ENCODE results near the gene ACE.
A peak's percentile ranks its signal among the peaks of the same experiment; 100 is the strongest.

ACE gene

GRCh38 chr17:63438092-63439051 is 38.5 kb upstream of the ACE start:
- no peak for TF ChIP-seq JUND (IDR thresholded peaks at IDR 0.05; ENCODE audit: low read depth)
- no peak for DNase-seq (ENCODE audit: low read depth in 1 of 2, low spot score in 1 of 2)
- in situ Hi-C loops (cut with HindIII; ENCODE audit: low pct_unique_long_range_greater_than_20kb, low sequenced_read_pairs) = no loop called here

- TF ChIP-seq JUND (IDR thresholded peaks at IDR 0.05; ENCODE audit: low read depth) = no peak
- DNase-seq (ENCODE audit: low read depth in 1 of 2, low spot score in 1 of 2) = no peak
- in situ Hi-C loops (cut with HindIII; ENCODE audit: low pct_unique_long_range_greater_than_20kb, low sequenced_read_pairs) = no loop called here
Observed at GRCh38 chr17:63439687-63440086, 37.2 kb upstream of the ACE start.

DNA sequence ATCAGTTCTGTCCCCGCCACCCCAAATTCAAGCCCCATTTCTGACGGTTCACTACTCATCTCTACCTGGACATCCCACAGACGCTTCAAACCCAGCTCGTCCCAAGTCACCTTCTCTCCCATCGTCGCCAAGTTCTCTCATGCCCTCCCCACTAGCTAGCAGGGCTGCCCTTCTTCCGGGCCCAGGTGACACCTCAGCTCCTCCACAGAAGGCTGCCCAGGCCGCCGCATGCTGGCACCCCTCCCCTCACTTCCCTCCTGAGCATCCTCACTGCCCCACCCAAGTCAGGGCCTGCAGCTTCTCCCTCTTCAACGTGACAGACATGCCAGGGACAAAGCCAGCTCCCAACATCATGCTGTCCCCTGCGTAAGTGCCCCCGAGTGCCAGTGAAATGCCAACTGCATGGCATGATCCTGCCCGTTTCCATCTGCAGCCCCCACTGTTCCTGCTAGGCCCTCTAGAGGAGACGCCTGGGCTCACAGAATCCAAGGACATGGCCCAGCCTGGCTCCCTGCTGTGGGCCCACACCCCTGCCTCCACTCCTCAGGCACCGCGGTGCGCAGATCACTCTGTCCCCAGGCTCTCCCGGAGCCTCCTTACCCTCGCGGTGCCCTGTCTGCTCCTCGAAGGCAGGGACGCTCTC is 36.6 kb upstream of the ACE start:
- TF ChIP-seq JUND (IDR thresholded peaks at IDR 0.05; ENCODE audit: low read depth) = no peak
- DNase-seq (ENCODE audit: low read depth in 1 of 2, low spot score in 1 of 2) = no peak
- in situ Hi-C loops (cut with HindIII; ENCODE audit: low pct_unique_long_range_greater_than_20kb, low sequenced_read_pairs) = no loop called here

DNA sequence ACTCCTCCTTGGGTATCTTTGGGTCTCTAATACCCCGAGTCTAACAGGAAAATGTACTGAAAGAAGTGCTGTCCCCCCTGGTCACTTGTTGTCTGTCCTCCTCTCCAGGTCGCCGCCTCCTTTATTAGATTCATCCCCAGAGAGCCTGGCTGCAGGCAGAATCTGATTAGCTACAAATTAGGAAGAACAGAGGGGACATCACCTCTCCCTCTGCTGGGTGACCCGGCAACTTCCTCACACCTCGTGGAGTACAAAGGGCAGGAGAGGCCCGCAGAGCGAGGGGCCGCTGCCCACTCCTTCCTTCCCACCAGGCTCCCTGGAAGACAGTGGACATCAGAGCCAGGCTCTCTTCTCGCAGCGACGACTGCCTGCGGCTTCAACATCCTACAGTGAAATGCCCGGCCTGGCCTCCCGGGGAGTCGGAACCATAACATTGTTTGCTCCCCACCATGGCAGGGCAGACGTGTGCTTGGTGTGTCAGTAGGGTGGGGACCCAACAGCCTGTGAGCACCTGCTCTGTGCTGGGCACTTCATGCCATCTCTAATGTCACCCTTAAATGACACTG is 36.0 kb upstream of the ACE start:
- no peak for DNase-seq (ENCODE audit: low read depth in 1 of 2, low spot score in 1 of 2)
- in situ Hi-C loops (cut with HindIII; ENCODE audit: low pct_unique_long_range_greater_than_20kb, low sequenced_read_pairs) = no loop called here
- TF ChIP-seq JUND (IDR thresholded peaks at IDR 0.05; ENCODE audit: low read depth) = no peak

- no peak for DNase-seq (ENCODE audit: low read depth in 1 of 2, low spot score in 1 of 2)
- TF ChIP-seq JUND (IDR thresholded peaks at IDR 0.05; ENCODE audit: low read depth) = no peak
- in situ Hi-C loops (cut with HindIII; ENCODE audit: low pct_unique_long_range_greater_than_20kb, low sequenced_read_pairs) = no loop called here
Observed at GRCh38 chr17:63441654-63442053, 35.2 kb upstream of the ACE start.

DNA sequence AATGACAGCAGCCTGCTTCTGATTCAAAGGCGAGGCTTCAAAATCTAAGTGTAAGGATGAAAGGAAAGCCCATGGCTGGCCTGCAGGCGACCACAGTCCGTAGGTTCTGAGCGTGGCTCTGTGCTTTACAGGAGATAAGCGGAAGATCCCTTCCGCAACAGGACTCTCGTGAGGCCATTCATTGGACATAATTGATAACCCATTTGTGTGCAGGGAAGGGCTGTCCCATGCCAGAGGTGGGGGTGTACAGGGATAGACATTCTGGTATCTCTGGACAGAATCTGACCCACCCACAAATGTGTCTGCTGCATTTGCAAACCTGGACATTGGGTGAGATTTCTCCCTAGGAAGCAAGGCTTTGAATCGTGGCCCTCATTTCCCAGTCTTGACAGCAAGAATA is 34.8 kb upstream of the ACE start:
- in situ Hi-C loops (cut with HindIII; ENCODE audit: low pct_unique_long_range_greater_than_20kb, low sequenced_read_pairs) = no loop called here
- no peak for TF ChIP-seq JUND (IDR thresholded peaks at IDR 0.05; ENCODE audit: low read depth)
- no peak for DNase-seq (ENCODE audit: low read depth in 1 of 2, low spot score in 1 of 2)

DNA sequence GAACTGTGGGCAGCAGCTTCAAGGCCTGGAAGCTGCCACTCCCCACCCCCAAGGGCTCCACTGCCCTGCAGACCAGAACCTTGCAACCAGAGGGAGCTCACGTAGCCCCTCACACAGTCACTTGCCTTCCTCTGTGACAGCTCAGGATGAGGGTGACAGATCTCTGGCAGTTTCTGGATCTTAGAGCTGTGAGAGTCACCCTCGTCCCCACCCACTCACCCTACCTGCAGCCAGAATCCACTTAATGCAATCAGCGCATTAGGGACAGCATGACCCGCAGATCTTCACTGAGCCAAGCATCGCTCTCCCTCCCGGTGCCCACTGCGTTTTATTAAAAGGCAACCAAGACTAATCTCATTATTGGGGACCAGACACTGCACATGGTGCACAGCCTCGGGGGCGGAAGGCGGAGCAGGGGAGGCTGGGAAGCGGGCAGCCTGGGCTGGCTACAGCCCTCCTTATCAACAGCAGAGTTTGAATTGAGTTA is 34.3 kb upstream of the ACE start:
- in situ Hi-C loops (cut with HindIII; ENCODE audit: low pct_unique_long_range_greater_than_20kb, low sequenced_read_pairs) = no loop called here
- no peak for TF ChIP-seq JUND (IDR thresholded peaks at IDR 0.05; ENCODE audit: low read depth)
- peak in 1 of 2 experiments; percentile 37 for DNase-seq (ENCODE audit: low read depth in 1 of 2, low spot score in 1 of 2)

- in situ Hi-C loops (cut with HindIII; ENCODE audit: low pct_unique_long_range_greater_than_20kb, low sequenced_read_pairs) = no loop called here
- DNase-seq (ENCODE audit: low read depth in 1 of 2, low spot score in 1 of 2) = no peak
- TF ChIP-seq JUND (IDR thresholded peaks at IDR 0.05; ENCODE audit: low read depth) = no peak
Observed at GRCh38 chr17:63443053-63443452, 33.8 kb upstream of the ACE start.

DNA sequence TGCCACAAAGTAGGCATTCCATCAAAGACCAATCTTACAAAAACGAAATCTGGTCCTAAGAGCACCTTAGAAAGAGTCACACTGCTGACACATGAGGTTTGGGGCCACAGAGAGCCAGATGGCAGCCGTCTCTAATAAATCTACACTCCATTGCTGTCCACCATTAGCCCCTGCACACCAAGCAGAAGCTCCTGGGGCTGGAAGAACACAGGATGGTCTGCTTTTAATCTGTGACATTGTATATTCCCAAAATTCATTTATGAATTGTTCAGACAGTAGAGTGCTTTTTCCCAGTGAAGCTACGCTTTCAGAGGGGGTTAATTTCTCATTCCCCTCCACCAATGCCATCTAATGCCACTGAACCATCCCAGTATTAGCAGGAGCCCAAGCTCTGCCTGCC is 32.4 kb upstream of the ACE start:
- no peak for DNase-seq (ENCODE audit: low read depth in 1 of 2, low spot score in 1 of 2)
- no peak for TF ChIP-seq JUND (IDR thresholded peaks at IDR 0.05; ENCODE audit: low read depth)
- in situ Hi-C loops (cut with HindIII; ENCODE audit: low pct_unique_long_range_greater_than_20kb, low sequenced_read_pairs) = no loop called here

- in situ Hi-C loops (cut with HindIII; ENCODE audit: low pct_unique_long_range_greater_than_20kb, low sequenced_read_pairs) = no loop called here
- no peak for TF ChIP-seq JUND (IDR thresholded peaks at IDR 0.05; ENCODE audit: low read depth)
- DNase-seq (ENCODE audit: low read depth in 1 of 2, low spot score in 1 of 2) = no peak
Observed at GRCh38 chr17:63445065-63445464, 31.8 kb upstream of the ACE start.

- peak; percentile 74 to 83 for DNase-seq (ENCODE audit: low read depth in 1 of 2, low spot score in 1 of 2)
- no peak for TF ChIP-seq JUND (IDR thresholded peaks at IDR 0.05; ENCODE audit: low read depth)
- in situ Hi-C loops (cut with HindIII; ENCODE audit: low pct_unique_long_range_greater_than_20kb, low sequenced_read_pairs) = no loop called here
Observed at GRCh38 chr17:63445571-63445953, 31.3 kb upstream of the ACE start.

GRCh38 chr17:63445954-63446752 is 30.7 kb upstream of the ACE start, which contains the start of gene CYB561:
Gene CYB561 (minus strand): TSS chr17:63446306. CDS start chr17:63437547, 8,759 bp downstream.
- TF ChIP-seq JUND (IDR thresholded peaks at IDR 0.05; ENCODE audit: low read depth) = no peak
- in situ Hi-C loops (cut with HindIII; ENCODE audit: low pct_unique_long_range_greater_than_20kb, low sequenced_read_pairs) = no loop called here
- DNase-seq (ENCODE audit: low read depth in 1 of 2, low spot score in 1 of 2) = peak; percentile 95 to 97
